ENCODE measurements around the gene C17orf78.
"Not testable (repeated sequence)": the region's sequence is repeated elsewhere in the genome, so short reads cannot be mapped to it uniquely, and the experiment has no call there.

Gene C17orf78

DNA sequence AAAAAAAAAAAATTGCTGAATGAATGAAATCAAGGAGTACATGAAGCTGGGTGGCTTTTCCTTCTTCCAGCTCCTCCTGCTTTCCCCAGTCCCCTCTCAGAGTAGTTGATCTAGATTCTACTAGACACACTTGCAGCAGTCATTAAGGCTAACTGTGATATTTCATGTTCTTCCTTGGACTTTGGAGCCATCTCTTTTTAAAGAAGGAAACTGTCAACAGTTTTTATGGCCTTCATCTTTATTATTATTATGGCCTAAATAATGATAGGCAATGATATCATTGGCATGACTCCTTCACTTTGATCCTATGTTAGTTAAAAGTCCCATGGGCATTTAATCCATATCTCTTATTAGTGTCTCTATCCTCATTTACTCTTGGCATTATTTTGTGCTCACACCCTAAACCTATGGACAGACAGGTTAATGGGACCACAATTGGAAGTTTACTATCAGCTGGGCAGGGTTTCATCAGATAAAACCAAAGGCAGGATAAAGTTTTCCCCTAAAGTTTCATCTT lies 9.7 kb downstream of the C17orf78 start:
- in situ Hi-C loops (cut with MboI; ENCODE audit: low sequenced_read_pairs), result no loop called here

DNA sequence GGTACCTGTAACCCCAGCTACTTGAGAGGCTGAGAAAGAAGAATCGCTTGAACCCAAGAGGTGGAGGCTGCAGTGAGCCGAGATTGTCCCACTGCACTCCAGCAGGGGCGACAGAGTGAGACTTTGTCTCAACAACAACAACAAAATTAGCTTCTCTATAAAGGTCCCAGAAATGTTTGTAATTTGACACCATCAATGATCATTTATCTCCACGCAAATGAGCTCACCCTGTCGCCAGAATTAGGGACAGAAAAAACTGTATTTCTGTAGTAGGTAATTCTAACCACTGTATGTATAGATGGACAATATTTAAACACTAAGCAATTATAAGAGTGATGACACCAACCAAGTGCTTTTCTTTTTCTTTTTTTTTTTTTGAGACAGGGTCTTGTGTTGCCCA lies 10.7 kb downstream of the C17orf78 start:
- in situ Hi-C loops (cut with MboI; ENCODE audit: low sequenced_read_pairs), result no loop called here

GRCh38 chr17:37388266-37388665 lies 12.5 kb downstream of the C17orf78 start:
- in situ Hi-C loops (cut with MboI; ENCODE audit: low sequenced_read_pairs), result no loop called here

DNA sequence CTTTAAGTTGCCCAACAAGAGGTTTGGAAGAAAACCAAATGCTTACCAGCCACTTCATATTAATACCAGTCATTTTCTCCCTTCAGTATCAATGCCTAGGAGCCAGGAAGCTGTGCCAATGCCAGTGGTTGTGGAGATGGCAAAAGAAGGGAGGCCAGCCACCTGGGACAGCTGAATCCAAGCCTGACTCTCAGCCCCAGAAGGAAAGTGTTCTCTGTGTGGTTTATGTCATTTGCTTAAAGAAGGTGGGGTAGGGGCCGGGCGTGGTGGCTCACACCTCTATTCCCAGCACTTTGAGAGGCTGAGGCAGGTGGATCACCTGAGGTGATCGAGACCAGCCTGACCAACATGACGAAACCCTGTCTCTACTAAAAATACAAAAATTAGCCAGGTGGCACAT lies 13.4 kb downstream of the C17orf78 start:
- in situ Hi-C loops (cut with MboI; ENCODE audit: low sequenced_read_pairs), result no loop called here

DNA sequence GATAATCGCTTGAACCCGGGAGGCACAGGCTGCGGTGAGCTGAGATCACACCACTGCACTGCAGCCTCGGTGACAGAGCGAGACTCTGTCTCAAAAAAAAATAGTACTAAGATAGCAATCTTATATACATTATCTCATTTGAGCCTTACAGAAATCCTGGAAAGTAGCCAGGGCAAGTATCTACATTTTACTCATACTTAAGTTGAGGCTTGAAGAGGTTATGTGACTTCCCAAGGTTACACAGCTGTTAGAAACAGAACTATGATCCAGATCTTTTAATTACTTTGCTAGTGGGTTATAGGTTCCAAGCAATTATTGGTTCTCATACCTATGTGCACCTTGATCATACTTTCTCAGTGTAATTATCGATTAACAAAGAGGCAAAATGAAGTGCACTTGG lies 15.4 kb downstream of the C17orf78 start:
- in situ Hi-C loops (cut with MboI; ENCODE audit: low sequenced_read_pairs), result no loop called here

DNA sequence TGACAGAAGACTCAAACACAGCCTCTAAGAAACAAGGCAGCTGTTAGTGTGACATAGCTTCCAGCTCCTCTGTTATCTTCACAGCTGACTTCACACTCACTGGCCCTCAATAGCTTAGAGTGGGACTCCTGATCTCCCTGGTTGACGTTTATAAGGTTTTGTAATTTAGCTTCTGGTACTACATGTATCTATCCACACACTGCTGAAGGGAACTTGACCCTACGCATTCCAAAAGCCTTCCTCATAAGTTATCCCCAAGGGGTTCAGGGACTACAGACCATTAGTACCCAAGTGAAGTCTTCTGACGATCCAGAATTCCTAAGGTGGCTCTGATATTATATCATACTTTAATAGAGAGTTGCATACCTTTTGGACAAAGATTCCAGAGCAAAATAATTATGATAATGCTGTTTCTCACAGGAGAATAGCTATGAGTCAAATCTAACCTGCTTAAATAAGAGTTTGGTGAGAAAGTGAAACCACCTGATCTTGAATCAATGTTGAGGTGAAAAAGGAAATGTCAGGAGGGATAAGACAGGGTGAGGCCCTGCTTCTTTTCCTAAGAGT lies 16.3 kb downstream of the C17orf78 start:
- in situ Hi-C loops (cut with MboI; ENCODE audit: low sequenced_read_pairs), result no loop called here

- in situ Hi-C loops (cut with MboI; ENCODE audit: low sequenced_read_pairs), result no loop called here
Observed at GRCh38 chr17:37393352-37393751, 17.6 kb downstream of the C17orf78 start.

GRCh38 chr17:37399265-37399803 lies 23.5 kb downstream of the C17orf78 start:
- in situ Hi-C loops (cut with MboI; ENCODE audit: low sequenced_read_pairs), result no loop called here

- in situ Hi-C loops (cut with MboI; ENCODE audit: low sequenced_read_pairs), result no loop called here
Observed at GRCh38 chr17:37400505-37400904, 24.7 kb downstream of the C17orf78 start.

- in situ Hi-C loops (cut with MboI; ENCODE audit: low sequenced_read_pairs), result not testable (repeated sequence)
Observed at GRCh38 chr17:37405522-37405921, 29.7 kb downstream of the C17orf78 start.

DNA sequence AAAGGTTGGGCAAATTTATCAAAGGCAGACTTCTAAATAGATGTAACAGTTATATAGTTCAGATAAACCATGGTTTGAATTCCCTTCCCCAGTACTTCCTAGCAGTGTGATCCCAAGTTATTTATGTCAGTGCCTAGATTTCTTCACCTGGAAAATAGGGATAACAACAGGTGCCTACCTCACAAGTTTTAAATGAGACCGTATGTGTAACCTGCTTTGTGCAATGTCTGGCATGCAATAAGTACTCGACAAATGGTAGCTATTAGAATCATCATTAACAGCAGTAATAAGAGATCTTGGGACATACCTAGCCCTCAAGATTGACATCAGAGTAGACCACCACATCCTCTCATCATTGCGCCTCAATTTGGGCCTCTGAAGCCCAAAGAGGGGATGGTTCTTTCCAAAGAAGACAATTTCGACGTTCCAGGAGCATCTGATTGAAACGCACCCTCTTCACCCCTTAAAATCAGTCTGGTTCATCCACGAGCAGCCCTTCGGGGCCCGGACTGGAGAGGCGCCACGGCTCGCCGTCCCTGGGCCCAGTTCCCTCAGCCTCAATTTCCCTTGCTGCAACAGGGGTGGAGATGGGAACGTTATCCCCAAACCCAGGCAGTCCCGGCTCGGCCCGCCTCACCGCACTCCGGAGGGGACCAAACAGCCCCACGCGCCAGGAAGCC lies 30.3 kb downstream of the C17orf78 start:
- in situ Hi-C loops (cut with MboI; ENCODE audit: low sequenced_read_pairs), result no loop called here

GRCh38 chr17:37406635-37407461 lies 31.1 kb downstream of the C17orf78 start, which contains the start of the genes ACACA and TADA2A:
Gene ACACA, minus strand, starts transcription at chr17:37406836. Its CDS starts 537 bp downstream, at chr17:37406299.
Gene TADA2A, plus strand, starts transcription at chr17:37406886. Its CDS starts 4,480 bp downstream, at chr17:37411366.
- in situ Hi-C loops (cut with MboI; ENCODE audit: low sequenced_read_pairs), result no loop called here

DNA sequence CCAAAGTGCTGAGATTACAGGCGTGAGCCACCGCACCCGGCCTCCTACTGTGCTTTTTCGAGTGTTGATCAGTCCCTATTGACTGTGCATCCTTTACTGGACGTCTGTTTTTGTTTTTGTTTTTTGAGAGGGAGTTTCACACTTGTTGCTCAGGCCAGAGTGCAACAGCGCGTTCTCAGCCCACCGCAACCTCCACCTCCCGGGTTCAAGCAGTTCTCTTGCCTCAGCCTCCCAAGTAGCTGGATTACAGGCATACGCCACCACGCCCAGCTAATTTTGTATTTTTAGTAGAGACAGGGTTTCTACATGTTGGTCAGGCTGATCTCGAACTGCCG lies 32.3 kb downstream of the C17orf78 start:
- in situ Hi-C loops (cut with MboI; ENCODE audit: low sequenced_read_pairs), result not testable (repeated sequence)

- in situ Hi-C loops (cut with MboI; ENCODE audit: low sequenced_read_pairs), result no loop called here
Observed at GRCh38 chr17:37410357-37410756, 34.6 kb downstream of the C17orf78 start.

DNA sequence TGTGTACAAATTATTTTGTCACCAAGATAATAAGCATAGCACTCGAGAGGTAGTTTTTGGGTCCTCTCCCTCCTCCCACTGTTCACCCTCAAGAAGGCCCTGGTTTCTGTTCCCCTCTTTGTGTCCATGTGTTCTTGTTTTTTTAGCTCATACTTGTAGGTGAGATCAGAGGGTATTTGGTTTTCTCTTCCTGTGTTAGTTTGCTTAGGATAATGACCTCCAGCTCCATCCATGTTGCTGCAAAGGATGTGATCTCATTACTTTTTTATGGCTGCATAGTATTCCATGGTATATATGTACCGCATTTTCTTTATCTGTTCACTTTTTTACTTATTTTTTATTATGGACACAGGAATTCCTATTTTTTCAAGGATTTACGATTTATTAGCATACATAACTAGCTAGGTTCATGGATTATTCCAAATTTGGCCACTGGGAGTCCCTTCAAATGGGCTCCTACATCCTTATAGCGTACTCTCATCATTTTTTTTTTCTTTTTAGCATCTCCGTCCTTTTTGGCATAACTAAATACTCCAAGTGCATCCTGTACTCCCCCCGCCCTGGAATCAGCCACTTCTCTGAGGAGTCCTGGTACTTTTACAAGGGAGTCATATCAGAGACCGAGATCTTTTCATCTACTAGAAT lies 38.2 kb downstream of the C17orf78 start:
- in situ Hi-C loops (cut with MboI; ENCODE audit: low sequenced_read_pairs), result no loop called here

DNA sequence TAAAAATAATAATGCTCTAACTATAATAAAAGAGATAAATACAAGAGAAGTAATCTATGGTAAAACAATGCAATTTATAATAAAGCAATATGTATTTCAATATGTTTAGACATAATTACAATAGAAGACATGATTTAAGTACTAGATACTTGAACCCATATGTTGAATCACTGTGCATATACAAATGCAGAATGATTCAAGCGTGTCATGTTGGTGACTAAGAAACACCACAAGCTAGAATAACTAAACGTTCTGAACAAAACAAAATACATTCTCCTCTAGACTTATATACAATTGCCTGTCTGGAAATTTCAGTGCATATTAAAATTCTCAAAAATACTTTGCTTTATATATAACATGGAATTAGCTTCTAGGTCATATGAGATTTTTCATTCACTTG lies 42.1 kb downstream of the C17orf78 start:
- in situ Hi-C loops (cut with MboI; ENCODE audit: low sequenced_read_pairs), result no loop called here

GRCh38 chr17:37422971-37423625 lies 47.3 kb downstream of the C17orf78 start:
- in situ Hi-C loops (cut with MboI; ENCODE audit: low sequenced_read_pairs), result no loop called here

GRCh38 chr17:37425268-37425667 lies 49.5 kb downstream of the C17orf78 start:
- in situ Hi-C loops (cut with MboI; ENCODE audit: low sequenced_read_pairs), result no loop called here

GRCh38 chr17:37429039-37429438 lies 53.3 kb downstream of the C17orf78 start:
- in situ Hi-C loops (cut with MboI; ENCODE audit: low sequenced_read_pairs), result no loop called here

- in situ Hi-C loops (cut with MboI; ENCODE audit: low sequenced_read_pairs), result no loop called here
Observed at GRCh38 chr17:37429453-37429852, 53.7 kb downstream of the C17orf78 start.
